NCI-H146 (cell line): Measurements from ENCODE around the gene SLC49A3.
A peak's percentile ranks its signal among the peaks of the same experiment; 100 is the strongest.

Experiments
- DNase-seq: peaks from one replicate; lab custom pipeline; 2025; lab: John Stamatoyannopoulos, UW

The SLC49A3 gene

GRCh38 chr4:666822-667544 lies 22.0 kb downstream of the SLC49A3 start:
- no peak for DNase-seq

- DNase-seq: no peak
Measured at GRCh38 chr4:666436-666810, 22.5 kb downstream of the SLC49A3 start.

GRCh38 chr4:665751-666435 lies 23.1 kb downstream of the SLC49A3 start:
- no peak for DNase-seq

GRCh38 chr4:665381-665750 lies 23.6 kb downstream of the SLC49A3 start:
- no peak for DNase-seq

- no peak for DNase-seq
Measured at GRCh38 chr4:664713-665231, 24.2 kb downstream of the SLC49A3 start.

- DNase-seq: peak; percentile 90
Measured at GRCh38 chr4:663438-664428, 25.2 kb downstream of the SLC49A3 start.

- DNase-seq: no peak
Measured at GRCh38 chr4:663046-663437, 25.9 kb downstream of the SLC49A3 start.

- no peak for DNase-seq
Measured at GRCh38 chr4:661881-662761, 26.8 kb downstream of the SLC49A3 start.

- no peak for DNase-seq
Measured at GRCh38 chr4:661231-661630, 27.7 kb downstream of the SLC49A3 start.

- no peak for DNase-seq
Measured at GRCh38 chr4:660401-660800, 28.6 kb downstream of the SLC49A3 start.

GRCh38 chr4:659851-660250 lies 29.1 kb downstream of the SLC49A3 start:
- DNase-seq: no peak

- no peak for DNase-seq
Measured at GRCh38 chr4:658681-659667, 30.0 kb downstream of the SLC49A3 start.

GRCh38 chr4:657834-658667 lies 30.9 kb downstream of the SLC49A3 start:
- no peak for DNase-seq

- no peak for DNase-seq
Measured at GRCh38 chr4:657338-657833, 31.6 kb downstream of the SLC49A3 start.

GRCh38 chr4:656436-657337 lies 32.3 kb downstream of the SLC49A3 start:
- no peak for DNase-seq

- DNase-seq: no peak
Measured at GRCh38 chr4:655464-656151, 33.3 kb downstream of the SLC49A3 start.

GRCh38 chr4:654871-655463 lies 34.0 kb downstream of the SLC49A3 start:
- no peak for DNase-seq
